Activated CD4-positive, alpha-beta T cell treated with anti-CD3 and anti-CD28 coated beads, Interleukin-2, amount 10 ng/mL, durations not matched to agents 24 days and 14 days (primary cell): ENCODE measurements around the gene TBL2. TPM values are rescaled to one million over a fixed set of nuclear protein-coding genes. Genes with fewer than 3 reads are reported as not detected.
A peak's percentile ranks its signal among the peaks of the same experiment; 100 is the strongest.
"Not testable (repeated sequence)": the region's sequence is repeated elsewhere in the genome, so short reads cannot be mapped to it uniquely, and the experiment has no call there.

Source experiments
- DNase-seq: peaks from one replicate; pipeline ENCODE4 v3.0.0; 2022
- H3K27ac Mint-ChIP-seq: one replicate; pipeline ENCODE4 v1.8.0; 2022; ENCODE audit warnings: mild to moderate bottlenecking, mixed read lengths
- H3K27me3 Mint-ChIP-seq: one replicate; pipeline ENCODE4 v1.8.0; 2022; ENCODE audit warnings: mixed read lengths
- H3K36me3 Mint-ChIP-seq: one replicate; pipeline ENCODE4 v1.8.0; 2022; ENCODE audit warnings: low read depth, mild to moderate bottlenecking, mixed read lengths
- H3K4me1 Mint-ChIP-seq: one replicate; pipeline ENCODE4 v1.8.0; 2021; ENCODE audit warnings: mixed read lengths
- H3K4me3 Mint-ChIP-seq: one replicate; pipeline ENCODE4 v1.8.0; 2022; ENCODE audit warnings: mild to moderate bottlenecking, moderate library complexity, mixed read lengths
- H3K9me3 Mint-ChIP-seq: one replicate; pipeline ENCODE4 v1.8.0; 2021; ENCODE audit warnings: mixed read lengths
- intact Hi-C: fragments of 100-400 bp; cut with micrococcal nuclease; formaldehyde crosslinking; loops from one replicate; pipeline ENCODE4 v1.15.1; 2023
- total RNA-seq: library from RNA; stranded (reverse); gene quantifications from 2 replicates; pipeline ENCODE4 v1.2.3, GENCODE V29; 2022

Gene TBL2
- total RNA-seq, 1 donor from 2014 or later, result 49.1 TPM

DNA sequence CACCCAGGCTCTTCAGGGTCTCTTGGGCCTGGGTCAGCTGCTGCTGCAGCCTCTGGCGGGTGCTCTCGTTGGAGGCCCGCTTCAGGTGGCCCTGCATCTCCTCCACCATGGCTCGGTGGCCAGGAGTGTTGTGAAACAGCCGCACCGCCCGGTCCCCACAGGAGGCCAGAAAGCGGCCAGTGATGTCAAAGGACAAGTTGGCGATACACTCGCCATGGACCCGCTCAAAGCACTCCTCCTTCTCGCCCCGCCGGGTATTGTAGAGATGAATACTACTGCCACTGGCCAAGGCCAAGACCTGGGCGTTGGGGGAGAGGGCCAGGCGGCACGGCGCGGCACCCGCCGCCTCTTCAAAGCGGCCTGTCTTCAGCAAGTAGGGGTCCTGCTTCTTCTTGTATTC, 7.9 kb downstream of the TBL2 start:
- H3K27ac Mint-ChIP-seq, result no peak overlapping the region
- H3K4me1 Mint-ChIP-seq, result peaks cover 27% of the 10 kb centered on the region
- DNase-seq, result no peak
- no peak overlapping the region for H3K4me3 Mint-ChIP-seq
- no peaks in the 10 kb centered on the region for H3K9me3 Mint-ChIP-seq
- H3K27me3 Mint-ChIP-seq, result no peaks in the 10 kb centered on the region
- intact Hi-C loops, result no loop called here
- H3K36me3 Mint-ChIP-seq, result peaks cover 52% of the 10 kb centered on the region

DNA sequence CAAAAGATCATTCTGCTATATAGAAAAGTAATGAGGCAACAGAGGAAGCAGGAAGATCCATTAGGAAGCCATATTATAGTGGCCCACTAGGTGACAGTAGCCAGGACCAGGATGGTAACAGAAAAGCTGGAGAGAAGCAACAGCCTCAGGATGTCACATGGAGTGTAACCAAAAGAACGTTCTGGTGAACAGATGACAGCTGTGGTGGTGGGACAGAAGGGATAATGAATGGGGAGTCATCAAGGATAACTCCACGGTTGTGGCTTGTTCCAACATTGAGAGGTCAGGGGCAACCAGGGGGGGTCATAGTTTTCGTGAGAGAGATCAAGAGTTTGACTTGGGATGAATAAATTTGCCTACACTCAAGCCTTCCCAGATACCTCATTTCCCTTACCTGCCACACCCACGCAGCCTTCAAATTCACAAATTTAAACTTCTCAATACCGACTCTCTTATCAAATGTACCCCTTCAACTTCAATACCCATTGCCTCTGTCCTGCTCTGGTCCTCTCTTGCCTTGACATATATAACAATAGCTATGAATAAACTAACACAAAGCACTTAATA, 9.3 kb downstream of the TBL2 start:
- Mint-ChIP-seq H3K4me3 (no peak overlapping the region), H3K9me3 (no peaks in the 10 kb centered on the region), H3K27ac (no peak overlapping the region), H3K27me3 (no peaks in the 10 kb centered on the region), H3K4me1 (peaks cover 29% of the 10 kb centered on the region), H3K36me3 (peaks cover 47% of the 10 kb centered on the region)
- intact Hi-C loops, result no loop called here
- no peak for DNase-seq

DNA sequence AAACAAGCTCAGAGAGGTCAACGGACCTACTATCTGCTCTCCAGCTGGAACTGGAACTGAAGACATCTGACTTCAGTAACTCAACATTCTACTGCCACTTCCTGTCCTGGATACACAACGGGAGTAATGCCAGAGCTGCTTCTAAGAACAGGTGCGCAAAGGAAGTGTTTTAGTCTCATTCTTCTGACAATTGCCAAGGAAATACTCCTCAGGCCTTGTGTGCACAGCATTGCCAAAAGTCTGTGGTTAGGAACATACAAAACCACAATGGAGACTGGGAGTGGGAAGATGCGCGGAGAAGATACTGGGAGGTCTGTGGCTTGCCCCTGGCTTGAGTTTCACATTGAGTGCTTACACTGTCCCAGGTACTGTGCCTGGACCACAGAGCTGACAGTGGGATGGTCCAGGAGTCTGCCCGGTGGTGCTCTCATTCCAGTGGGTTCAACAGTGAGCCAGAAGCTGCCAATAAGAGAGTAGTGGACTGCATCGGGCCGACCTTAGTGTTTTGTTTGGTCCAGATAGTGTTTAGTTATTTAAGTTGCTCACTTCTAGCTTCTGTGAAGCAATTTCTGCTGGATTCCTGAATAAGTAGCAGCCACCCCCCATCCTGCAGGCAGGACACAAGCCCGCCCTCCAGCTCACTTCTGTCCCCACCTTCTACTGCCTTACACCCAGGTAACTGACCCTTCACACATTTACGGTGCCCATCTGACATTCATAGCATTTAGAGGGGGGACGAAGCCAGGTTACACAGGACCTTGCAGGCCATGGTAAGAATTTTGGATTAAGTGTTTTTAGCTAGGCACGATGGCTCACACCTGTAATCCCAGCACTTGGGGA, 10.3 kb downstream of the TBL2 start:
- intact Hi-C loops, result no loop called here
- Mint-ChIP-seq H3K9me3 (no peaks in the 10 kb centered on the region), H3K27ac (peak overlapping the region; percentile 63), H3K4me3 (no peak overlapping the region), H3K36me3 (peaks cover 36% of the 10 kb centered on the region), H3K27me3 (no peaks in the 10 kb centered on the region), H3K4me1 (peaks cover 27% of the 10 kb centered on the region)
- DNase-seq, result no peak

DNA sequence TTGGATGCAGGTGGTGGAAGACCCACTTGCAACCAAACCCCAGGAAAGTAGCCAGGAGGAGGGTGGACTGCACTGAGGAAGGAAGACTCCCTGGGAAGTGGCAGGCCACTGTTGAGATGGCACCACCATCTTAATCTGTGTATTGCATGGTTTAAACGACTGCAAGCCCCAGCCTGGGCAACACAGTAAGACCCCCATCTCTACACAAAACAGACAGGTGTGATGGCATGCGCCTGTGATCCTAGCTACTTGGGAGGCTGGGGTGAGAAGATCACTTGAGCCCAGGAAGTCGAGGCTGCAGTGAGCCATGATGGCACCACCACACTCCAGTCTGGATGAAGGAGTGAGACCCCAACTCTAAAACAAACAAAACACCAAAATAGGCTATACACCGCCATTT, 11.2 kb downstream of the TBL2 start:
- no peaks in the 10 kb centered on the region for H3K27me3 Mint-ChIP-seq
- DNase-seq, result no peak
- H3K36me3 Mint-ChIP-seq, result peaks cover 28% of the 10 kb centered on the region
- H3K4me3 Mint-ChIP-seq, result no peak overlapping the region
- H3K9me3 Mint-ChIP-seq, result no peaks in the 10 kb centered on the region
- intact Hi-C loops, result no loop called here
- no peak overlapping the region for H3K27ac Mint-ChIP-seq
- H3K4me1 Mint-ChIP-seq, result peaks cover 27% of the 10 kb centered on the region

DNA sequence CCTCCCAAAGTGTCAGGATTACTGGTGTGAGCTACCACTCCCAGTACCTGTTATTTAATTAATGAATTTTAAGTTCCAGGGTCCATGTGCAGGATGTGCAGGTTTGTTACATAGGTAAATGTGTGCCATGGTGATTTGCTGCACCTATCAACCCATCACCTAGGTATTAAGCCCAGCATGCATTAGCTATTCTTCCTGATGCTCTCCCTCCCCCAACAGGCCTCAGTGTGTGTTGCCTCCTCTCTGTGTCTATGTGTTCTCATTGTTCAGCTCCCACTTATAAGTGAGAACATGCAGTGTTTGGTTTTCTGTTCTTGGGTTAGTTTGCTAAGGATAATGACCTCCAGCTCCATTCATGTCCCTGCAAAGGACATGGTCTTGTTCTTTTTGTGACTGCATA, 11.9 kb downstream of the TBL2 start:
- H3K27me3 Mint-ChIP-seq, H3K9me3 Mint-ChIP-seq, intact Hi-C loops, DNase-seq: not testable (repeated sequence)
- Mint-ChIP-seq H3K4me1 (peaks cover 30% of the 10 kb centered on the region), H3K36me3 (peaks cover 24% of the 10 kb centered on the region), H3K4me3 (peak overlapping the region; percentile 62), H3K27ac (peak overlapping the region; percentile 25)

DNA sequence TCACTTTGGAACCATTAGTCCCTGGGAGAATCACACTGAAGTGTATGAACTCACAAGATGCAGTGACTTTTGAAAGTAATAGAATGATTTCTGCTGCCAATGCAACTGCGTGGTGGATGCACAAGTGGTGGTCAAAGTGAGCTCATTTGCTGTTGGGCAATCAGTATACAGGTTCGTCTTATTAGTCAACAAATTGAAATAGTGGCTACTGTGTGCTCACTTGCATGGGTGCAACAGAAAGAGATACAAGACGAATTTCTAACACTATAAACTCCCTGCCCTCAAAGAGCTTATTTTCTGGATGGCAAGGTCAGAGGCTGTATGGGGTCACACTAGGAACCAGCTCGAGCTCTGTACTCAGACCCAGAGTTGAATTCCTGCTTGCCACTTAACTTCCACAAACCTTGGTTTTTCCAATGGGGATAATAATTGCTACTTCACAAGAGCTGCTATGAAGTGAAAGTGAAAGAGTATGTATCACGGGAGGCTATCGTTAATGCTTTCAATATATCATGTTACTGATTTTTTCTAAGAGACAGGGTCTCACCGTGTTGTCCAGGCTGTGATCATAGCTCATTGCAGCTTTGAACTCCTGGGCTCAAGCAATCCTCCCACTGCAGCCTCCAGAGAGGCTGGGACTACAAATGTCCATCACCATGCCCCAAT, 12.6 kb downstream of the TBL2 start:
- Mint-ChIP-seq H3K9me3 (no peaks in the 10 kb centered on the region), H3K27me3 (no peaks in the 10 kb centered on the region), H3K36me3 (peaks cover 18% of the 10 kb centered on the region), H3K4me3 (peak overlapping the region; percentile 62), H3K4me1 (peaks cover 30% of the 10 kb centered on the region), H3K27ac (no peak overlapping the region)
- no peak for DNase-seq
- intact Hi-C loops, result no loop called here

DNA sequence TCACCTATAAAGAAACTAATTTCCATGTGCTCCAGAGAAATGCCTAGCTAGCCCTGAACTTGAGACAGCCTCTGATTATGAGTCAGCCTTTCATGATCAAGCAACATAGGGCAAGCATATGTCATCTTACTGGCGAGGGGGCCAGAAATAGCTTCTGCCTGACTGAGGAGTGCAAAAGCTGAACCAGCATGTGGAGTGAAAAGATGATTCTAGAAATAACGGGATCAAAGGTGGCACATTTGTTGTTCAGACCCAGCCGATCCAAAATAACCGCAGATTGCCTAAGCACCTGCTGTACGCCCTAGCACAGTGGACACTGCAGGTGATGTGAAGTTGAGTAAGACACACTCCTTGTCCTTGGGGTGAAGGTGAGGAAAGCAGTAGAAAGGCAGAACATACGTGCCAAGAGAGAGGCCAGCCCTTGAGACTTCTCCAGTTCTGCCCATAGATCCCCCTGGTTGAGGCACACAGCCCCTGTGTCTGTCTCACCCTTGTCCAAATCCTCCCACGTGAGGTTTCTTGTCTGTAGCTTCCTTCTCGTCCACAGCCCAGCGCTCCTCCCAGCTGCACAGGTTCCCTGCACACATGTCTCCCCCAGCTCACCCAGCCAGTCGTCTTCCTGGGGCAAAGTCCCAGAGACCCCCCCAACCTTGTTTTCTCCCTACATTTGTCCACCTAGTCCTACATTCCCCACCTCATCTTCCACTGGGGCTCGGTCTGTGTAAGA, 18.1 kb downstream of the TBL2 start:
- Mint-ChIP-seq H3K4me1 (peaks cover 26% of the 10 kb centered on the region), H3K27ac (peak overlapping the region; percentile 10), H3K36me3 (peaks cover 4% of the 10 kb centered on the region), H3K9me3 (no peaks in the 10 kb centered on the region), H3K4me3 (no peak overlapping the region), H3K27me3 (no peaks in the 10 kb centered on the region)
- intact Hi-C loops, result no loop called here
- DNase-seq, result no peak

DNA sequence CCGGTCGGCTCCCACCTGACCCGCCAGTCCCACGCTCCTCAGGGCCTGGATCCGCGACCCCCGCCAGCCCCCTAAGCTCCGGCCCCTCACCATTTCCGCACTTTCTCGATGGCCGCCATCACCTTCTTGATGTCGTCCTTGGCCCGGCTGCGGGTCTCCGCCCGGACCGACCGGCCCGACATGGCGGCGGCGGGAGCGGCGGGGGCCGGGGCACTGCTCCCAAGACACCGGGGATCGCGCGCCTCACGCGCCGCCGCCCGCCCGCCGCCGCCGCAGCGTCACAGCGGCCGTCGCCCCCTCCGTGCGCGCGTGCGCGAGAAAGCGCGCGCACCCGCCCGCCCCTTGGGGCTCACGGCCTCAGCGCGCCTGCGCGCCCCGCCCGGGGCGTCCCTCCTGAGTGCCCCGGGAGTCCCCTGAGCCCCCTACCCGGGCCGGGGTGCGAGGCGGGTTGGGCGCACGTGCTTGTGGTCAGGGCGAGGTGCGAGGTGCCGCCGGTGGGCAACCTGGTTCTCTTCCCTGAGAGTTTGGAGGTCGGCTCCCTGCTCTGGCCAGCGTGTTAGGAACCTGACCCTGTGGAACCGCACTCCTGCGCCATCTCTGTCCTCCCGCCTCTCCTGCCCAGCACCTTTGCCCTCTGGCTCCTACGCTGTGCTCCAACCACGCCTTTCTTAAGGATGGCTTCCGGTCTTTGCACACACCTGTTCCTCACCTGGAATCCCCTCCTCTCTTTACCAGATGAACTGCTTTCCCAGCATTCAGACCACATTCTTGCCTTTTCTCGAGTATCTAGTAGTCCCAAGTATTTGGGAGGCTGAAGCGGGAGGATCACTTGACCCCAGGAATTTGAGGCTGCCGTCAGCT, 20.8 kb downstream of the TBL2 start, which contains the start of gene BCL7B:
Gene BCL7B (minus strand): TSS at position 294 of the 861 bp plus-strand sequence. CDS start 112 bp downstream, at position 182.
- H3K4me1 Mint-ChIP-seq, result peaks cover 32% of the 10 kb centered on the region
- H3K27me3 Mint-ChIP-seq, result no peaks in the 10 kb centered on the region
- peak within 1 kb of the TSS; percentile 89 for H3K4me3 Mint-ChIP-seq
- intact Hi-C loops, result loop anchor here (1.0 kb wide), 4 partner anchors 21 to 181 kb away; partner anchors contain the start of genes ABHD11, BAZ1B, BUD23 and DNAJC30
- no peaks in the 10 kb centered on the region for H3K9me3 Mint-ChIP-seq
- DNase-seq, result peak; percentile 95
- H3K36me3 Mint-ChIP-seq, result peaks cover 13% of the 10 kb centered on the region
- H3K27ac Mint-ChIP-seq, result peak within 1 kb of the TSS; percentile 95

DNA sequence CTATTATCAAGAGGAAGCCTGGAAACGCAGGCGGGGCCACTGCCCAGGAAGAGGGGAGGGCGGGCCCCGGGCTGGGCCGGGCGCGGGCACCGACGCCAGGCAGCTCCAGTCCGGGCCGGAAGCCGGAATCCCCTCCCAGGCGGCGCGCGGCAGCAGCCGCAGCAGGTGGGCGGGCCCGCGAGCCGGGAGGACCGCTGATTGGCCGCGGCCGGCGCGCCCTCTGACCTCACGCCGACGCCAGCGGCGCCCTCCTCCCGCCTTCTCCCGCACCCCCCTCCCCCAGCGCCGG, 21.3 kb downstream of the TBL2 start:
- Mint-ChIP-seq H3K4me1 (peaks cover 32% of the 10 kb centered on the region), H3K27ac (peak overlapping the region; percentile 95), H3K36me3 (peaks cover 16% of the 10 kb centered on the region), H3K9me3 (no peaks in the 10 kb centered on the region), H3K27me3 (no peaks in the 10 kb centered on the region), H3K4me3 (peak overlapping the region; percentile 89)
- intact Hi-C loops, result loop anchor here (1.0 kb wide), 4 partner anchors 21 to 181 kb away; partner anchors contain the start of genes ABHD11, BAZ1B, BUD23 and DNAJC30
- DNase-seq, result peak; percentile 98

DNA sequence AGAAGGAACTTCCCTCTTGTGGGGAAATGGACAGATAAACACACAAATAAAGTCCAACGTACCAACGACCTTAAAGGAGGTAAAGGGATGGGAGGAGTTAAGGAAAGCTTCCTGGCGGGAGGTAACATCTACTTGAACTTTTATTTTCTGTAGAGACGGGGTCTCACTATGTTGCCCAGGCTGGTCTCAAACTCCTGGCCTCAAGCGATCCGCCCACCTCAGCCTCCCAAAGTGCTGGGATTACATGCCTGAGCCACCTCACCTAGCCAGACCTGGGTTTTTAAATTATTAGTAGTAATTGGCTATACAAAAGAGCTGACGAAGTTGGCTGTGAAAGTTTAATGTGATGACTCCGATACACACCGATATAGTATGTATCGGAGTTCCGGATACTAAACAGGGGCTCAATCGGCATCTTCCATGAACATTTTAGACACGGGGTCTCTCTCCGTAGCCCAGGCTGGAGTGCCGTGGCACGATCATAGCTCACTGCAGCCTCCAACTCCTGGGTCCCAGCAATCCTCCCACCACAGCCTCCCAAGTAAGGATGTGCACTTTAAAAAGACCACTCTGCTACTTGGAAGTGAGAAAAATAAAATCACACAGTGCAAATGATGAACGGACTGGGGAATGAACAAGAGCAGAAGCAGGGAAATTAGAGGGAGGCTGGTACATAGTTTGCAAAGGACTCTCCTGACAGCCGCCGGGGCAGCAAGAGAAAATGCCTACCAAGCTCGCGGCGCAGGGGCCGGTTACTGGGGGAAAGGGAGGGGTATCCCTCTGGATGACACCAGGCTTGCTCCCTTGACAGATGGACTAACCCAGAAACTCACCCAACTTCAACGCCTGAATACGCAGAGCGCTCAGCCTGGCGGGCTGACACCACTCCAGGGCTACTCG, 21.9 kb downstream of the TBL2 start:
- Mint-ChIP-seq H3K27me3 (no peaks in the 10 kb centered on the region), H3K4me1 (peaks cover 29% of the 10 kb centered on the region), H3K9me3 (no peaks in the 10 kb centered on the region), H3K36me3 (peaks cover 17% of the 10 kb centered on the region), H3K4me3 (peak overlapping the region; percentile 89), H3K27ac (peak overlapping the region; percentile 79)
- DNase-seq, result no peak
- intact Hi-C loops, result loop anchor here (1.0 kb wide), 4 partner anchors 22 to 182 kb away; partner anchors contain the start of genes ABHD11, BAZ1B, BUD23 and DNAJC30

DNA sequence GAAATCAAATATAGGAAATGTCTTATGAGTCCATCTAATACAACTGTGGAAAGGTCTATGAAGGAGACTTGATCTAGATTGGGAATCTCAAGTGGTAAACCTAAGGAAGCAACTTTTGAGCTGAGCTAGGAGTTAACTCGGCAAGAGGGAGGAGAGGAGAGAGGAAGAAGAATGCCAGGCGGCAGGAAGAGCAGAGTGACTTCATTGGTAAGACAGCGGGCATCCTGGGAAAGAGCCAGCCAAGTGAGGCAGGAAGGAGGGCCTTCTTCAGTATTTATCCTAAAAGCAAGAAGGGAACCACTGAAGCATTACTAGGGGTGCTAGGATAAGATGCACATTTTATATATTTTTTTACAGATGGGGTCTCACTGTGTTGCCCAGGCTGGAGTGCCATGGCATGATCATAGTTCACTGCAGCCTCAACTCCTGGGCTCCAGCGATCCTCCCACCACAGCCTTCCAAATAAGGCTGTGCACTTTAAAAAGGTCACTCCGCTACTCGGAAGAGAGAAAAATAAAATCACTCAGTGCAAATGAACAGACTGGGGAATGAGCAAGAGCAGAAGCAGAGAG, 22.9 kb downstream of the TBL2 start:
- Mint-ChIP-seq H3K27ac (peak overlapping the region; percentile 67), H3K27me3 (no peaks in the 10 kb centered on the region), H3K4me3 (peak overlapping the region; percentile 89), H3K36me3 (peaks cover 20% of the 10 kb centered on the region), H3K4me1 (peaks cover 29% of the 10 kb centered on the region), H3K9me3 (no peaks in the 10 kb centered on the region)
- intact Hi-C loops, result no loop called here
- DNase-seq, result no peak

DNA sequence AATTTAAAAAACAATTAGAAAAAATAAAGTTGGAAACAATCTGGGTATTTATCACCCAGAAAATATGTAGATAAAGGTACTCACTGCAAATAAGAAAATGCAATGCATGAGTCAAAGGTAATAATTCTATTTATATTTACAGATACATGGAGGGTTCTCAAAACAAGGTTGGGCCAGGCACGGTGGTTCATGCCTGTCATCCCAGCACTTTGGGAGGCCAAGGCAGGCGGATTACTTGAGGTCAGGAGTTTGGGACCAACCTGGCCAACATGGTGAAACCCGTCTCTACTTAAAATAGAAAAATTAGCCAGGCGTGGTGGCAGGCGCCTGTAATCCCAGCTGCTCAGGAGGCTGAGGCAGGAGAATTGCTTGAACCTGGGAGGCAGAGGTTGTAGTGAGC, 28.3 kb downstream of the TBL2 start:
- H3K9me3 Mint-ChIP-seq, DNase-seq, H3K27ac Mint-ChIP-seq, intact Hi-C loops, H3K27me3 Mint-ChIP-seq, H3K4me3 Mint-ChIP-seq: not testable (repeated sequence)
- Mint-ChIP-seq H3K4me1 (peaks cover 29% of the 10 kb centered on the region), H3K36me3 (peaks cover 38% of the 10 kb centered on the region)
